Measurements from ENCODE around the gene AMPD3. TPM values are rescaled to one million over a fixed set of nuclear protein-coding genes. Genes with fewer than 3 reads are reported as not detected.

Gene AMPD3
- total RNA-seq, 1 experiment from 2014 or later: 5.4 TPM

DNA sequence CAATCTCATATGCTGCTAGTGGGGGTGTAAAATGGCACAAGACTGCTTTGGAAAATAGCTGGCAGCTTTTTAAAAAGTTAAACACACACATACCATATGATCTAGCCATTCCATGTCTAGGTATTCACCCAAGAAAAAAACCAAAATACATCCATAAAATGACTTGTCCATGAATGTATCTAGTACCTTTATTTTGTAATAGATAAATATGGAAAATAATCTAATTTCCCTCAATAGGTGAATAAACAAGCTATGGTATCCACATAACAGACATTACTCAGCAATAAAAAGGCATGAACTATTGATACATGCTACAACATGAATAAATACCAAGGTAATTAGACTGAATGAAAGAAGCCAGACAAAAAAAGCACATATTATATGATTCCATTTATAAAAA lies 63.1 kb downstream of the AMPD3 start:
- Mint-ChIP-seq H3K27me3 (ENCODE audit: insufficient read depth, unreplicated experiment) (no peaks in the 10 kb centered on the region), H3K4me1 (ENCODE audit: insufficient read depth, unreplicated experiment) (peaks cover 8% of the 10 kb centered on the region), H3K4me3 (ENCODE audit: unreplicated experiment) (no peak overlapping the region), H3K27ac (ENCODE audit: low read depth, unreplicated experiment) (peak overlapping the region; percentile 51), H3K9me3 (ENCODE audit: unreplicated experiment) (no peaks in the 10 kb centered on the region), H3K36me3 (ENCODE audit: insufficient read depth, unreplicated experiment) (peaks cover 22% of the 10 kb centered on the region)
- intact Hi-C loops (cut with micrococcal nuclease): no loop called here
- TF ChIP-seq, protein P1, sequence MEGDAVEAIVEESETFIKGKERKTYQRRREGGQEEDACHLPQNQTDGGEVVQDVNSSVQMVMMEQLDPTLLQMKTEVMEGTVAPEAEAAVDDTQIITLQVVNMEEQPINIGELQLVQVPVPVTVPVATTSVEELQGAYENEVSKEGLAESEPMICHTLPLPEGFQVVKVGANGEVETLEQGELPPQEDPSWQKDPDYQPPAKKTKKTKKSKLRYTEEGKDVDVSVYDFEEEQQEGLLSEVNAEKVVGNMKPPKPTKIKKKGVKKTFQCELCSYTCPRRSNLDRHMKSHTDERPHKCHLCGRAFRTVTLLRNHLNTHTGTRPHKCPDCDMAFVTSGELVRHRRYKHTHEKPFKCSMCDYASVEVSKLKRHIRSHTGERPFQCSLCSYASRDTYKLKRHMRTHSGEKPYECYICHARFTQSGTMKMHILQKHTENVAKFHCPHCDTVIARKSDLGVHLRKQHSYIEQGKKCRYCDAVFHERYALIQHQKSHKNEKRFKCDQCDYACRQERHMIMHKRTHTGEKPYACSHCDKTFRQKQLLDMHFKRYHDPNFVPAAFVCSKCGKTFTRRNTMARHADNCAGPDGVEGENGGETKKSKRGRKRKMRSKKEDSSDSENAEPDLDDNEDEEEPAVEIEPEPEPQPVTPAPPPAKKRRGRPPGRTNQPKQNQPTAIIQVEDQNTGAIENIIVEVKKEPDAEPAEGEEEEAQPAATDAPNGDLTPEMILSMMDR (IDR thresholded peaks at IDR 0.05; ENCODE audit: unreplicated experiment): no peak
- POLR2A ChIA-PET: interaction anchor here (0.7 to 3.2 kb wide), 9 partner anchors 10 to 424 kb away, joined by 3 to 28 read pairs (median 4); partner anchors contain the start of gene RNF141
- DNase-seq (ENCODE audit: unreplicated experiment): no peak
- BruUV-seq (replicated peaks): no TSS peak
- CTCF ChIA-PET: interaction anchor here (0.7 to 4.3 kb wide), 4 partner anchors 23 to 224 kb away, joined by 3 to 16 read pairs (median 3); partner anchors contain the start of gene RNF141

DNA sequence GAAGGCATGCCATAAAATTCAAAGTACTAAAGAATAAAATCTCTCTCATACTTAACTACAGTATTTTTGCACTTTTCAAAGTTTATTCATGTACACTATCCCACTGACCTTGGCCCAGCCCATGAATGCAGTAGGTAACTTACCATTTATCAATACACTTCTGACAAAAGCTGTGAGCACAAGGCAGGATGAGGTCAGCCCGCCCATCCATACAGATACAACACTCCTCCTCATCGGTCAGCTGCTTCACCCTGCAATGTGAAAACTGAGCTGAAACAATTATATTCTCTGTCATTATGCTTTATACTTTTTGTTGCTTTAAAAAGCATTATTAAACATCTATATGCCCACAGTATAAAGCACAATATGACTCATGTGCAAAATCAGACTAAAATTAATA lies 63.8 kb downstream of the AMPD3 start:
- CTCF ChIA-PET: interaction anchor here (0.7 to 4.3 kb wide), 6 partner anchors 9 to 183 kb away, joined by 3 to 16 read pairs (median 3); partner anchors contain the start of gene RNF141

DNA sequence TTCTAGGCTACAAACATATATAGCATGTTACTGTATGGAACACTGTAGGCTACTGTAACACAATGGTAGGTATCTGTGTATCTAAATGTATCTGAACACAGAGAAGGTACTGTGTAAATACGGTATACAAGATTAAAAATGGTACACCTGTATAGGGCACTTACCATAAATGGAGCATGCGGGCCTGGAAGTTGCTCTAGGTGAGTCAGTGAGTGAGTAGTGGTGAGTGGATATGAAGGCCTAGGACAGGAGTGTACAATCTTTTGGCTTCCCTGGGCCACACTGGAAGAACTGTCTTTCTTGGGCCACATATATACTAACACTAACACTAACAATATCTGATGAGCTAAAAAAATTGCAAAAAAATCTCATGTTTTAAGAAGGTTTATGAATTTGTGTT lies 64.6 kb downstream of the AMPD3 start:
- TF ChIP-seq, protein P1 (IDR thresholded peaks at IDR 0.05; ENCODE audit: unreplicated experiment): no peak
- peaks cover 8% of the 10 kb centered on the region for H3K4me1 Mint-ChIP-seq (ENCODE audit: insufficient read depth, unreplicated experiment)
- CTCF ChIA-PET: interaction anchor here (0.6 to 4.3 kb wide), 7 partner anchors 8 to 115 kb away, joined by 3 to 16 read pairs (median 3); partner anchors contain the start of gene RNF141
- no peaks in the 10 kb centered on the region for H3K9me3 Mint-ChIP-seq (ENCODE audit: unreplicated experiment)
- POLR2A ChIA-PET: interaction anchor here (2.2 to 3.2 kb wide), 3 partner anchors 12 to 21 kb away, joined by 8 to 28 read pairs (median 16); partner anchors contain the start of gene RNF141
- no peak overlapping the region for H3K27ac Mint-ChIP-seq (ENCODE audit: low read depth, unreplicated experiment)
- no peak overlapping the region for H3K4me3 Mint-ChIP-seq (ENCODE audit: unreplicated experiment)
- no TSS peak for BruUV-seq (replicated peaks)
- peaks cover 35% of the 10 kb centered on the region for H3K36me3 Mint-ChIP-seq (ENCODE audit: insufficient read depth, unreplicated experiment)
- no peaks in the 10 kb centered on the region for H3K27me3 Mint-ChIP-seq (ENCODE audit: insufficient read depth, unreplicated experiment)
- DNase-seq (ENCODE audit: unreplicated experiment): no peak
- intact Hi-C loops (cut with micrococcal nuclease): no loop called here

More for the DNA sequence above, 63.8 kb downstream of the AMPD3 start:
- no peaks in the 10 kb centered on the region for H3K9me3 Mint-ChIP-seq (ENCODE audit: unreplicated experiment)
- peaks cover 28% of the 10 kb centered on the region for H3K36me3 Mint-ChIP-seq (ENCODE audit: insufficient read depth, unreplicated experiment)
- peaks cover 8% of the 10 kb centered on the region for H3K4me1 Mint-ChIP-seq (ENCODE audit: insufficient read depth, unreplicated experiment)
- POLR2A ChIA-PET: interaction anchor here (0.8 to 3.2 kb wide), 6 partner anchors 13 to 113 kb away, joined by 3 to 28 read pairs (median 5); partner anchors contain the start of gene RNF141
- no peak overlapping the region for H3K4me3 Mint-ChIP-seq (ENCODE audit: unreplicated experiment)
- TF ChIP-seq, protein P1 (IDR thresholded peaks at IDR 0.05; ENCODE audit: unreplicated experiment): no peak
- DNase-seq (ENCODE audit: unreplicated experiment): no peak
- no TSS peak for BruUV-seq (replicated peaks)
- peak overlapping the region; percentile 51 for H3K27ac Mint-ChIP-seq (ENCODE audit: low read depth, unreplicated experiment)
- H3K27me3 Mint-ChIP-seq (ENCODE audit: insufficient read depth, unreplicated experiment): no peaks in the 10 kb centered on the region
- intact Hi-C loops (cut with micrococcal nuclease): no loop called here

DNA sequence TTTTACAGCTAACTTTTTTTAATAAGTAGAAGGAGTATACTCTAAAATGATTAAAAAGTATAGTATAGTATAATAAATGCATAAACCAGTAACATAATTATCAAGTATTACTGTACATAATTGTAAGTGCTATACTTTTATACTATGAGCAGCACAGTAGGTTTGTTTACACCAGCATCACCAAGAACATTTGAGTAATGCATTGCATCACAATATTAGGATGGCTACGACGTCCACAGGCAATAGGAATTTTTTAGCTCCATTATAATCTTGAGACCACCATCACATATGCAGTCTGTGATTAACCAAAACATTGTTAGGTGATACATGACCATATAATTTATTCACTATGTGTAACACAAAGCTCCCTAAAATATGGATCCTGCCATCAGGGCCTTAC lies 65.5 kb downstream of the AMPD3 start:
- Mint-ChIP-seq H3K27me3 (ENCODE audit: insufficient read depth, unreplicated experiment) (no peaks in the 10 kb centered on the region), H3K36me3 (ENCODE audit: insufficient read depth, unreplicated experiment) (peaks cover 44% of the 10 kb centered on the region), H3K4me1 (ENCODE audit: insufficient read depth, unreplicated experiment) (peaks cover 8% of the 10 kb centered on the region), H3K4me3 (ENCODE audit: unreplicated experiment) (no peak overlapping the region), H3K9me3 (ENCODE audit: unreplicated experiment) (no peaks in the 10 kb centered on the region), H3K27ac (ENCODE audit: low read depth, unreplicated experiment) (no peak overlapping the region)
- BruUV-seq (replicated peaks): no TSS peak
- DNase-seq (ENCODE audit: unreplicated experiment): no peak
- TF ChIP-seq, protein P1 (IDR thresholded peaks at IDR 0.05; ENCODE audit: unreplicated experiment): no peak
- POLR2A ChIA-PET: interaction anchor here (0.6 to 2.5 kb wide), 10 partner anchors 9 to 134 kb away, joined by 3 to 16 read pairs (median 3); partner anchors contain the start of gene RNF141
- CTCF ChIA-PET: interaction anchor here (0.7 to 4.3 kb wide), 8 partner anchors 8 to 216 kb away, joined by 3 to 16 read pairs (median 4); partner anchors contain the start of gene RNF141
- intact Hi-C loops (cut with micrococcal nuclease): no loop called here
